HEK293T (cell line): Measurements from ENCODE around the gene CILP2.

Experiments used
- ARNT ChIP-seq: fragments of 450-650 bp; IDR thresholded peaks from 2 replicates; pipeline ENCODE4 v1.6.1; 2017; ENCODE audit warnings: mild to moderate bottlenecking
- BHLHE40 ChIP-seq: fragments of 450-650 bp; IDR thresholded peaks from 2 replicates; pipeline ENCODE4 v1.6.1; 2016; ENCODE audit warnings: mild to moderate bottlenecking, moderate library complexity, borderline replicate concordance
- CTBP1 ChIP-seq: fragments of 450-650 bp; IDR thresholded peaks from 2 replicates; pipeline ENCODE4 v1.6.1; 2016; ENCODE audit warnings: borderline replicate concordance
- ELF4 ChIP-seq: fragments of 450-650 bp; IDR thresholded peaks from 2 replicates; pipeline ENCODE4 v1.6.1; 2017; ENCODE audit warnings: antibody characterized with exemption
- FOXA1 ChIP-seq: fragments of 450-650 bp; IDR thresholded peaks from 2 replicates; pipeline ENCODE4 v1.6.1; 2016; ENCODE audit warnings: mild to moderate bottlenecking
- FOXK2 ChIP-seq: fragments of 450-650 bp; IDR thresholded peaks from 2 replicates; pipeline ENCODE4 v1.6.1; 2016; ENCODE audit warnings: mild to moderate bottlenecking
- FOXM1 ChIP-seq: fragments of 450-650 bp; IDR thresholded peaks from 2 replicates; pipeline ENCODE4 v1.6.1; 2017; ENCODE audit warnings: mild to moderate bottlenecking, borderline replicate concordance
- HDGF ChIP-seq: fragments of 450-650 bp; IDR thresholded peaks from 2 replicates; pipeline ENCODE4 v1.6.1; 2017; ENCODE audit warnings: antibody characterized with exemption, borderline replicate concordance
- LEF1 ChIP-seq: fragments of 450-650 bp; IDR thresholded peaks from 2 replicates; pipeline ENCODE4 v1.6.1; 2017; ENCODE audit warnings: mild to moderate bottlenecking, borderline replicate concordance
- PKNOX1 ChIP-seq: fragments of 450-650 bp; IDR thresholded peaks from 2 replicates; pipeline ENCODE4 v1.6.1; 2016
- SP1 ChIP-seq: fragments of 450-650 bp; IDR thresholded peaks from 2 replicates; pipeline ENCODE4 v1.6.1; 2017
- SUZ12 ChIP-seq: fragments of 450-650 bp; IDR thresholded peaks from 2 replicates; pipeline ENCODE4 v1.6.1; 2016; ENCODE audit warnings: mild to moderate bottlenecking
- TARDBP ChIP-seq: fragments of 450-650 bp; IDR thresholded peaks from 2 replicates; pipeline ENCODE4 v1.6.1; 2016
- ZNF384 ChIP-seq: fragments of 450-650 bp; IDR thresholded peaks from 2 replicates; pipeline ENCODE4 v1.6.1; 2016

DNA sequence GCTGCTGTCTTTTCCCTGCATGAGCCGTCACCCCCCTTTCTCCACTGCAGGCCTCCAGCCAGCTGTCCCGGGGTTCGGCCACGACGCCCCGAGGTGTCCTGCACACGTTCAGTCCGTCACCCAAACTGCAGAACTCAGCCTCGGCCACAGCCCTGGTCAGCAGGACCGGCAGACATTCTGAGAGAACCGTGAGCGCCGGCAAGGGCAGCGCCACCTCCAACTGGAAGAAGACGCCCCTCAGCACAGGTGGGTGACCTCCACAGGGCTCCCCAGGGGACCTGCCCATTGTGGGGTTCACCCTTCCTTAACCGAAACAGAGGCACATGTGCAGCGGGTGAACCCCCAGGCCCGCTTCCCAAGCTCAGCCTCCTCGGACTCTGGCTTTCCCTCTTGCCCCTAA lies 35.8 kb upstream of the CILP2 start:
- no peak for TF ChIP-seq FOXM1
- no peak for TF ChIP-seq ZNF384
- TF ChIP-seq HDGF = no peak
- TF ChIP-seq SP1 = no peak
- TF ChIP-seq FOXA1 = no peak
- no peak for TF ChIP-seq TARDBP
- TF ChIP-seq BHLHE40 = no peak
- no peak for TF ChIP-seq FOXK2
- TF ChIP-seq SUZ12 = no peak
- TF ChIP-seq CTBP1 = no peak
- no peak for TF ChIP-seq PKNOX1
- no peak for TF ChIP-seq LEF1
- no peak for TF ChIP-seq ARNT
- TF ChIP-seq ELF4 = no peak
